Stimulated activated naive CD8-positive, alpha-beta T cell treated with anti-CD3 and anti-CD28 coated beads, Interleukin-15, amount 100 ng/mL, for 72 hours (primary cell): ENCODE measurements around the gene FOXP1.

Experiments used
- ATAC-seq: fragments of 150-1000 bp; cut with Tn5 transposase; 2 replicates; pipeline ENCODE4 v1.10.0; 2021; ENCODE audit warnings: mild to moderate bottlenecking, moderate library complexity
- DNase-seq, 2 donors: peaks; one replicate each; pipeline ENCODE4 v3.0.0; 2021 to 2022
- H3K27ac Mint-ChIP-seq, 2 donors: one replicate each; pipeline ENCODE4 v1.8.0; 2022; ENCODE audit warnings: mild to moderate bottlenecking in 2 of 2, mixed read lengths in 2 of 2, moderate library complexity in 2 of 2
- H3K27me3 Mint-ChIP-seq: one replicate; pipeline ENCODE4 v1.8.0; 2022; ENCODE audit warnings: mixed read lengths
- H3K4me1 Mint-ChIP-seq: one replicate; pipeline ENCODE4 v1.8.0; 2022; ENCODE audit warnings: mild to moderate bottlenecking, mixed read lengths
- H3K4me3 Mint-ChIP-seq, 2 donors: one replicate each; pipeline ENCODE4 v1.8.0; 2022; ENCODE audit warnings: mild to moderate bottlenecking in 2 of 2, mixed read lengths in 2 of 2, moderate library complexity in 1 of 2
- H3K9me3 Mint-ChIP-seq, 2 donors: one replicate each; pipeline ENCODE4 v1.8.0; 2022; ENCODE audit warnings: mixed read lengths in 2 of 2

The FOXP1 gene

GRCh38 chr3:71515636-71516365, 67.7 kb downstream of the FOXP1 start:
- H3K27me3 Mint-ChIP-seq = no peaks in the 10 kb centered on the region
- DNase-seq = no peak
- no peak overlapping the region for H3K27ac Mint-ChIP-seq
- no peak for ATAC-seq
- no peaks in the 10 kb centered on the region for H3K9me3 Mint-ChIP-seq
- H3K4me1 Mint-ChIP-seq = peaks cover 14% of the 10 kb centered on the region
- no peak overlapping the region for H3K4me3 Mint-ChIP-seq

GRCh38 chr3:71514621-71515020, 68.9 kb downstream of the FOXP1 start:
- Mint-ChIP-seq H3K27ac (no peak overlapping the region), H3K4me1 (peaks cover 5% of the 10 kb centered on the region), H3K4me3 (no peak overlapping the region), H3K9me3 (no peaks in the 10 kb centered on the region), H3K27me3 (no peaks in the 10 kb centered on the region)
- DNase-seq = no peak
- ATAC-seq = no peak

GRCh38 chr3:71513515-71513914, 70.0 kb downstream of the FOXP1 start:
- Mint-ChIP-seq H3K4me3 (no peak overlapping the region), H3K27ac (no peak overlapping the region), H3K27me3 (no peaks in the 10 kb centered on the region), H3K9me3 (no peaks in the 10 kb centered on the region), H3K4me1 (peaks cover 5% of the 10 kb centered on the region)
- DNase-seq = no peak
- ATAC-seq = no peak

DNA sequence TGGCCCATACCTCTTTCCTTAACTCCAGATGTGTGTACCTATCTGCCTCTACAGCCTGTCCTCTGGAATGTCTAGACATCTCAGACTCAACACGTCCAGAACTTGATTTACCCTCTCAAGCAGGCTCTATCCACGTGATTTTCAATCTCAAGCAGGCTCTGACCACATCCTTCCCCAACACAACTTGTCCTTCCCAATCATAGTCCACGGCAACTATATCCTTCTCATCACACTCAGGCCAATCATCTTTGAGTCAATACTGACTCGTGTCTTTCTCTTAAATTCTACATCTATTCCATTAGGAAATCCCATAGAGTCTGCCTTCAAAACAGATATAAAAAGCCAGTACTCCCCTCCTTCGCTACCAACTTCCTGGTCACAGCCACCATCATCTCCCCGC, 70.4 kb downstream of the FOXP1 start:
- no peak for DNase-seq
- H3K27ac Mint-ChIP-seq = no peak overlapping the region
- ATAC-seq = no peak
- H3K9me3 Mint-ChIP-seq = no peaks in the 10 kb centered on the region
- no peak overlapping the region for H3K4me3 Mint-ChIP-seq
- H3K27me3 Mint-ChIP-seq = no peaks in the 10 kb centered on the region
- peaks cover 5% of the 10 kb centered on the region for H3K4me1 Mint-ChIP-seq

DNA sequence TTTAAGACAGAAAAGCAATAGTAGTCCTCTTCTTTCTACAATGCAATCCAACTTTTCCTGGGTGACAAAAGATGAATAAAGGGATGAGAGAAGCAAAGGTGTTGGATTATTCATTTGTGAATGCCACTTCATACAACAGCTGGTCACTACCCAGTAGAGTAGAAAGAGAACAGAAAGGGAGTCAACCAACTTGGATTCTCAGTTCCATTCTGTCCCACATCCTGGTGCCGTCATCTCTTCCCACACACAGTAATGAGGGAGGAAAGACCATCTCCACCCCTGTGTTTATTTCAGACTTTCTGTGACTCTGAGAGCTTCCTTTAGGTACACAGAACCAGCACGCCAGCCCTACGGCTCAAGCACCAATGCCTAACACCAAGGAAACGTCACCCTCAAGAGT, 71.0 kb downstream of the FOXP1 start:
- ATAC-seq (peak; percentile 68), DNase-seq (no peak)
- H3K27me3 Mint-ChIP-seq = no peaks in the 10 kb centered on the region
- H3K9me3 Mint-ChIP-seq = no peaks in the 10 kb centered on the region
- H3K4me1 Mint-ChIP-seq = peaks cover 1% of the 10 kb centered on the region
- H3K4me3 Mint-ChIP-seq = no peak overlapping the region
- peak overlapping the region in 1 of 2 donors; percentile 62 for H3K27ac Mint-ChIP-seq

- H3K27ac Mint-ChIP-seq = peak overlapping the region; percentile 36 to 62
- no peaks in the 10 kb centered on the region for H3K4me1 Mint-ChIP-seq
- ATAC-seq = peak; percentile 96
- no peaks in the 10 kb centered on the region for H3K9me3 Mint-ChIP-seq
- H3K4me3 Mint-ChIP-seq = no peak overlapping the region
- no peaks in the 10 kb centered on the region for H3K27me3 Mint-ChIP-seq
- DNase-seq = peak; percentile 38 to 42
Observed at GRCh38 chr3:71512000-71512399, 71.5 kb downstream of the FOXP1 start.

DNA sequence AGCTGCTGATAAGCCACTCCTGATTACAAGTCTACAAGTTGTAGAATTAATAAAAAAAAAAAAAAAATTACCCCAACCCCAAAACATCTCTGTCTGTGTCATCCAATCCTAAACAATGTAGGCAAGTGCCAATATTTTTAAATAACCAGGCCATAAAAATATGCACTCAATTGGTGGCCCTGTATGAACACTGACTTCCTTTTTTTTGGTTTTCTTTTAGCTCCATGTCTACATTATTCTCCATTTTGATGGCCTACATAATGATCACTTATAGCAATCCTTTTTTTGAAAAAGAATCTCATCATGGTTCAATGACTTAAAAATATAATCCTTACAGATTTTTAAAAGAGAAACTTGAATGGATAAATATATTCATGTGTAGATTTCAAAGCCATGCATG, 72.1 kb downstream of the FOXP1 start:
- Mint-ChIP-seq H3K9me3 (no peaks in the 10 kb centered on the region), H3K4me3 (no peak overlapping the region), H3K27ac (peak overlapping the region in 1 of 2 donors; percentile 49), H3K4me1 (no peaks in the 10 kb centered on the region), H3K27me3 (no peaks in the 10 kb centered on the region)
- DNase-seq = no peak
- no peak for ATAC-seq

DNA sequence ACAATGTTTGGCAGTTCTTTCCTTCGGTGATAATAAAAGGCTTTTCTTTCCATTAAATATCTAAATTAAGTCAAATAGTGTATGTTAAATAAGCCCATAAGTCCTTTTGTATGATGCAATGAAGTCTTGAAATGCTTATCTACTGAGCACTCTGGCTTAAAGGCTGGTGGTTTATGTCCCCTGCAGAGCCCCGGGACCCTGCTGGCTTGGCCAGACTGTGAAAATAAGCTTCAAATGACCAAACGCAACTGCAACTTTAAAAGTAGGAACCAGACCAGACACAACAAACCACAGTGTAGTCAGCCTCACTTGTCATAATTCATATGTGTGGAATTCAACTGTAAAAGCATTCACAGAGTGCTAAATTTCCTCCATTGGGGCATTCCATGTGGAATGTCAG, 72.5 kb downstream of the FOXP1 start:
- Mint-ChIP-seq H3K27me3 (no peaks in the 10 kb centered on the region), H3K9me3 (no peaks in the 10 kb centered on the region), H3K4me1 (no peaks in the 10 kb centered on the region), H3K4me3 (no peak overlapping the region), H3K27ac (no peak overlapping the region)
- ATAC-seq = no peak
- DNase-seq = no peak

- H3K4me3 Mint-ChIP-seq = no peak overlapping the region
- no peaks in the 10 kb centered on the region for H3K27me3 Mint-ChIP-seq
- H3K4me1 Mint-ChIP-seq = no peaks in the 10 kb centered on the region
Observed at GRCh38 chr3:71510510-71510909, 73.0 kb downstream of the FOXP1 start.

GRCh38 chr3:71509066-71509465, 74.5 kb downstream of the FOXP1 start:
- Mint-ChIP-seq H3K27ac (no peak overlapping the region), H3K4me1 (peaks cover 7% of the 10 kb centered on the region), H3K27me3 (no peaks in the 10 kb centered on the region), H3K9me3 (no peaks in the 10 kb centered on the region), H3K4me3 (no peak overlapping the region)
- ATAC-seq (no peak), DNase-seq (no peak)

More at GRCh38 chr3:71510510-71510909, 73.0 kb downstream of the FOXP1 start:
- Mint-ChIP-seq H3K9me3 (no peaks in the 10 kb centered on the region), H3K27ac (peak overlapping the region in 1 of 2 donors; percentile 20)
- DNase-seq = no peak
- ATAC-seq = no peak

DNA sequence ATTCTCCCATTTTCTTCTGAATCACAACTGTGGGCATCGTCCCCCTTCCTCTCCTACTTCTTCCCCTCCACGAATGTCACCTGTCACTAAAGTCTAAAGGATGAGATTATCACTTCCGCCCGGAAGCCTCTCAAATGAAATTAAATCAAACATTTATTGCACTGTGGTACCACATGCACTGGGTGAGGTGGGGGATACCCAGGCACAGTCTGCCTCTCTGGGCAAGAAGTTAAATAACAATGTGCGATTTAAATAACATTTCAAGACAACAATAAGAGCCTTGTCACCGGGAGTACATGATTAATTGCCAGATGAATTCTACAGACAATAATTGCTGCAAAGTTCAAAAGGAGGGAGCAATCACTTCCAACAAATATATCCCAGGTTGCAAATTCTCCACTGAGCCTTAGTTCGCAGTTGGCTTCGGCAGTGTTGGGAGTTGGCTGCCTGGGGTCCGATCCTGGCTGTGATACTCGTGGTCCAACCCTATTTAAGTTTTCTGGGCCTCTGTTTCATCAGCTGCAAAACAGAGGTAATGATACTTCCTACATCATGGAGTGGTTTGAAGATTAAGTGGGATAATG, 77.7 kb downstream of the FOXP1 start:
- Mint-ChIP-seq H3K4me1 (peaks cover 30% of the 10 kb centered on the region), H3K4me3 (no peak overlapping the region), H3K9me3 (no peaks in the 10 kb centered on the region), H3K27ac (no peak overlapping the region), H3K27me3 (no peaks in the 10 kb centered on the region)
- no peak for ATAC-seq
- DNase-seq = no peak

DNA sequence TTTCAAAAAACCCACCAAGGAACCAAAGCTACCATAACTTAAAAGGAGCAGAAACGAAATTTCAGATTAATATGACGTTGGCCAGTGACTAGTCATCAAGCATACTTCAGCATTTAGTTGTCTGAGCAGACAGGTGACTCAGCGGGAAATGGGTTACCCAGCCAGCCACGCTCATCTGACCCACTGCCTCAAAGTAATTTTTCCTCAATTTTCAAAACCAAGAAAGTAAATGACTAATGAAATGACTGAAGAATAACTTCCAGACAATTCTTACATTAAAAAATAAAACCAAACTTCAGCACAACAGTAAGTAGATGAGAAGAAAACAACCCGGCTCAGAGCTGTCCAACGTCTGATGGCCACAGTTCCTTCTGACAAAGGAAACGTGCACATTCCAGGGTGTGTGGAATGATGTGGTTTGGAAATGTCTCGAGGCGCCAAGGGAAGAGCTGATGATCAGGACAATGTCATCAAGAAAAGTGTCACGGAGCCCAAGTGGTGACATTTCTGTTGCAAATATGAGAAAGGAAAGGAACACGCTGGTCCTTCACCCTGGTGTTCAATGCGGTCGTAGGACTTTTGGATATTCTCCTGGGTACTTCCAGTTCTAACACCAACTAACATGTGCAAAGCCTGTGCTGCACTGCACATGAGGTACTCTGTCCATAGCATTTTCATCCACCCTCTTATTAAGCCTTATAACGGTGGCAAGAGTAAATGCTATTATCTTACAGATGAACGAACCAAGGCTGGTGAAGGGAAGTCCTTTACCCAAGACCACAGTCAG, 79.1 kb downstream of the FOXP1 start:
- H3K27ac Mint-ChIP-seq = no peak overlapping the region
- no peaks in the 10 kb centered on the region for H3K27me3 Mint-ChIP-seq
- DNase-seq (no peak), ATAC-seq (peak; percentile 55)
- H3K4me1 Mint-ChIP-seq = peaks cover 39% of the 10 kb centered on the region
- no peaks in the 10 kb centered on the region for H3K9me3 Mint-ChIP-seq
- peak overlapping the region in 1 of 2 donors; percentile 33 for H3K4me3 Mint-ChIP-seq

GRCh38 chr3:71503525-71504249, 79.8 kb downstream of the FOXP1 start:
- Mint-ChIP-seq H3K27me3 (no peaks in the 10 kb centered on the region), H3K4me1 (peaks cover 46% of the 10 kb centered on the region), H3K9me3 (no peaks in the 10 kb centered on the region), H3K4me3 (peak overlapping the region; percentile 22 to 33), H3K27ac (no peak overlapping the region)
- ATAC-seq (no peak), DNase-seq (no peak)

DNA sequence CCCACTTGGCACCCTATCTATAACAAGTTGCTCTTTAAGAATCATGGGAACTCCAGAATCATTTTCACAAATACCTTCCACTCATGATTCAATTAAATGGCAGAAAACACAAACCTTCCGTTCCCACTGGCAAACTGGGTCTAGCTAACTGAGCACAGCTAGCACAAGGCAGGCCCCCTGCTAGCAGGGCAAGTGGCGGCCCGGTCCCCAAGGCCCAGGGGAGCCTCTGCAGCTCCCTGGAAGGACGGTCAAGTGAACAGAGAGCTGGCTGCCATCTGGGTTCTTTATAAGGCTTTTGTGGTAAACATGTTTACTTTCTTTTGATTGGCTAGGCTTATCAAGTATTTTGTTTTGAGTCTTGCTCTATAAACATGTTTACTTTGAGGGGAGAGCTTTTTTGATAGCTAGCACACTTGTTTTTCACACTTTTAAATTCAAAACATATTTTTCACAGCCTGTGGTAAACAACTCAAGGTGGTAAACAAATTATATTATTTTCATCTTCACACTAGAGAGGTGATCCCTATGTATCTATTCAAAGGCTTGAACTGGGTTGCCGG, 81.4 kb downstream of the FOXP1 start:
- Mint-ChIP-seq H3K9me3 (no peaks in the 10 kb centered on the region), H3K27ac (no peak overlapping the region), H3K4me3 (no peak overlapping the region), H3K4me1 (peaks cover 61% of the 10 kb centered on the region), H3K27me3 (no peaks in the 10 kb centered on the region)
- ATAC-seq = no peak
- DNase-seq = no peak

DNA sequence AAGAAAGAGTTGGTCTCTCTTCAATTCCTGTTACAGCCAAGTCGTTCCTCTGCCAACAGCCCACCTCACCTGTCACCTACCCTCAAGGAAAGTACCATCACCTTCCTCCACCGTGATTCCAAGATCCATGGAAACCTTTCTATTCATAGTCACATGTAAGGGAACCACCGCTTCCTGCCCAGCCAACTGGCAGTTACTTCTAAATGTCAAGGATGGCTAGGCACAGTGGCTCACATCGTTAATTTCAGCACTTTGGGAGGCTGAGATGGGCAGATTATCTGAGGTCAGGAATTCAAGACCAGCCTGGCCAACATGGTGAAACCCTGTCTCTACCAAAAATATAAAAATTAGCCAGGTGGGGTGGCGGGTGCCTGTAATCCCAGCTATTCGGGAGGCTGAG, 82.8 kb downstream of the FOXP1 start:
- no peak for DNase-seq
- H3K4me3 Mint-ChIP-seq = no peak overlapping the region
- peaks cover 75% of the 10 kb centered on the region for H3K4me1 Mint-ChIP-seq
- no peak for ATAC-seq
- no peaks in the 10 kb centered on the region for H3K27me3 Mint-ChIP-seq
- no peaks in the 10 kb centered on the region for H3K9me3 Mint-ChIP-seq
- H3K27ac Mint-ChIP-seq = peak overlapping the region in 1 of 2 donors; percentile 55
